MM.1S (cell line): ENCODE results near the gene SCYGR7.

ENCODE experiments used
- DNase-seq: peaks from one replicate; pipeline ENCODE4 v3.0.0-alpha.2; 2015
- H2AFZ ChIP-seq: fragments of 300-600 bp; sonication (generic); 2 replicates; pipeline ENCODE4 v1.6.0; 2016; ENCODE audit warnings: antibody characterized with exemption, low read length
- H3F3A ChIP-seq: fragments of 300-600 bp; sonication (generic); 2 replicates; pipeline ENCODE4 v1.6.1; 2016; ENCODE audit warnings: mild to moderate bottlenecking, antibody characterized with exemption, low read length, moderate library complexity, mixed read lengths; ENCODE audit not compliant: insufficient read depth
- H3K27ac ChIP-seq: fragments of 300-600 bp; sonication (generic); 2 replicates; pipeline ENCODE4 v1.5.1; 2016; ENCODE audit warnings: mild to moderate bottlenecking, low read length
- H3K27me3 ChIP-seq: fragments of 300-600 bp; sonication (generic); replicated peaks from 2 replicates; pipeline ENCODE4 v1.6.0; 2016; ENCODE audit warnings: low read length; ENCODE audit not compliant: insufficient read depth
- H3K36me3 ChIP-seq: fragments of 300-600 bp; sonication (generic); replicated peaks from 2 replicates; pipeline ENCODE4 v1.6.1; 2016; ENCODE audit warnings: mild to moderate bottlenecking, low read length, mixed read lengths; ENCODE audit not compliant: insufficient read depth
- H3K4me1 ChIP-seq: fragments of 300-600 bp; sonication (generic); 2 replicates; pipeline ENCODE4 v1.6.1; 2016; ENCODE audit warnings: low read length, mixed read lengths
- H3K4me2 ChIP-seq: fragments of 300-600 bp; sonication (generic); 2 replicates; pipeline ENCODE4 v1.6.0; 2016; ENCODE audit warnings: low read depth, low read length
- H3K4me3 ChIP-seq: fragments of 300-600 bp; sonication (generic); 2 replicates; pipeline ENCODE4 v1.5.1; 2016; ENCODE audit warnings: low read length, mixed read lengths
- H3K79me2 ChIP-seq: fragments of 300-600 bp; sonication (generic); 2 replicates; pipeline ENCODE4 v1.6.1; 2016; ENCODE audit warnings: mixed run types, low read length, mixed read lengths
- H3K9ac ChIP-seq: fragments of 300-600 bp; sonication (generic); 2 replicates; pipeline ENCODE4 v1.6.1; 2016; ENCODE audit warnings: low read length, mixed read lengths
- H3K9me2 ChIP-seq: fragments of 300-600 bp; sonication (generic); replicated peaks from 2 replicates; pipeline ENCODE4 v1.6.1; 2016; ENCODE audit warnings: mild to moderate bottlenecking, low read length, mixed read lengths; ENCODE audit not compliant: insufficient read depth
- H3K9me3 ChIP-seq: fragments of 300-600 bp; sonication (generic); replicated peaks from 2 replicates; pipeline ENCODE4 v1.6.1; 2016; ENCODE audit warnings: mild to moderate bottlenecking, low read length, mixed read lengths; ENCODE audit not compliant: insufficient read depth
- H4K20me1 ChIP-seq: fragments of 300-600 bp; sonication (generic); 2 replicates; pipeline ENCODE4 v1.6.1; 2016; ENCODE audit warnings: mild to moderate bottlenecking, low read length, moderate library complexity, mixed read lengths; ENCODE audit not compliant: insufficient read depth
- CTCF ChIP-seq: fragments of 300-600 bp; sonication (generic); IDR thresholded peaks from 2 replicates; pipeline ENCODE4 v1.5.1; 2016; ENCODE audit warnings: antibody characterized with exemption, low read length, mixed read lengths
- EZH2 ChIP-seq: fragments of 300-600 bp; sonication (generic); optimal IDR thresholded peaks from 2 replicates; pipeline ENCODE3; 2017; ENCODE audit warnings: low read depth, mild to moderate bottlenecking, antibody characterized with exemption, low read length, mixed read lengths
- EZH2phosphoT487 ChIP-seq: fragments of 300-600 bp; sonication (generic); IDR thresholded peaks from 2 replicates; pipeline ENCODE4 v1.6.1; 2018; ENCODE audit warnings: antibody characterized with exemption, low read length

The SCYGR7 gene

GRCh38 chr2:227713291-227713690, 14.8 kb upstream of the SCYGR7 start:
- H3K4me2 ChIP-seq = no peak overlapping the region
- DNase-seq = no peak
- no peak overlapping the region for H3K27ac ChIP-seq
- no peaks in the 10 kb centered on the region for H3F3A ChIP-seq
- no peaks in the 10 kb centered on the region for H3K4me1 ChIP-seq
- H3K36me3 ChIP-seq = no peaks in the 10 kb centered on the region
- no peaks in the 10 kb centered on the region for H3K79me2 ChIP-seq
- H3K9me3 ChIP-seq = no peaks in the 10 kb centered on the region
- H3K9me2 ChIP-seq = no peaks in the 10 kb centered on the region
- no peak overlapping the region for H3K9ac ChIP-seq
- no peaks in the 10 kb centered on the region for H3K27me3 ChIP-seq
- TF ChIP-seq EZH2 = no peak
- no peak for TF ChIP-seq CTCF
- TF ChIP-seq EZH2phosphoT487 = no peak
- H3K4me3 ChIP-seq = no peak overlapping the region
- H4K20me1 ChIP-seq = no peaks in the 10 kb centered on the region
- no peak overlapping the region for H2AFZ ChIP-seq

DNA sequence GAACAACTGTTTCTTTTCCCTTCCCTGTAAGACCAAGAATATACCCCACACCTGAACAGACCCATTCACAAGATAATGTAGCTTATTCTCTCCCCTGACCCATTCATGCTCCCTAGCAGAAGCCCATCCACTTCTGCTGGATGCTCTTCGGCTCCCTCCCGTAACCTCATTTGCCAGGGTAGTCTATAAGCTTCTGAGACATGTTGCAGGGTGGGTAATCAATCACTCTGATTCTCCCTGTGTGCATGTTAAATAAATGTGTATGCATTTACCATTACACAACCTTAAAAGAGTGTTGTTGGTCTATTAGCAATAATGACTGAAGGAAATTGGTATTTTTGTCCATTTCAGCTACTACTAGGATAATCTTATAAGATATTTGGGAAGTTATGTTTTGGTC, 11.6 kb upstream of the SCYGR7 start:
- Histone ChIP-seq H3K79me2 (no peaks in the 10 kb centered on the region), H3K4me1 (no peaks in the 10 kb centered on the region), H3K9me2 (no peaks in the 10 kb centered on the region), H3K27me3 (no peaks in the 10 kb centered on the region), H3K9me3 (no peaks in the 10 kb centered on the region), H3K4me2 (no peak overlapping the region), H3K36me3 (no peaks in the 10 kb centered on the region), H3F3A (no peaks in the 10 kb centered on the region), H2AFZ (no peak overlapping the region), H4K20me1 (no peaks in the 10 kb centered on the region), H3K27ac (no peak overlapping the region), H3K4me3 (no peak overlapping the region), H3K9ac (no peak overlapping the region)
- TF ChIP-seq EZH2 (no peak), EZH2phosphoT487 (no peak), CTCF (no peak)
- DNase-seq = no peak

DNA sequence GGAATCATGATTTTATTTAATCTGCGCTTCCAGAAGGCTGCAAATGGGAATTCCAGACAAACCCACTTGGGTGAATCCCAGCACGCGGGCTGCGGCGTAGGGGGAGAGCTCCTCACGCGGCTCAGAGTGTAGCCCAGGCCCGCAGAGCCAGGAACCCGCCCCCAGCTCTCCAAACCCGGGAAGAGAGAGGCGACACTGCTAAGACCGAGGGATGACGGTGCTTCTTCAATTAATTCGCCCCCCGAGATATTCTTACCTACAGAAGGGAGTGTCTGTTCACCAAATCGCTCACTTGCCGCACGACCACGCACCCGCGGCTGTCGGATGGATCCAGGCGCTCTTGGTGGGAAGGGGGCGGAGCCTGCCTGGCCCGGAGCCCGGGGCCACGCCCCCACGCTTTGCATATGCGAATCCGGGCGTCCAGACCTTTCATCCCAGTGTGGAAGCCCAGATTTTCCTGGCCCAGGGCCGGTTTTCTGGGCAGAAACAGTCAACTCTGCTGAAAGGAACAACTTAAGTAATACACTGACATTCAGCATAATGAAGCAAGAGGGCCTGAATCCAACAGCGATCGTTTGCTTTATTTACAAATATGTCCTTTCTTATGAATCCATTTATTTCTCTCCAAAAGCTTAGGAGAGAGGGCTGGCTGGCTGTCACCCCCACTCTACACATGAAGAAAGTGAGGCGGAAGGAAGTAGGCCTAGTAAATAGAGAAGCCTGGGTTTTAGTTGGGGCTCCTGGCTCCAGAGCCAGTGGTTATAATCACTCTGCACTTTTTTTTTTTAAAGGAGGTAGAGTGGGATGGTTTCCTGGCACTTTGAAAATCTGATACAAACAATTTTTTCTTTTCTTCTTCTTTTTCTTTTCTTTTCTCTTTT, 10.2 kb upstream of the SCYGR7 start, which contains the start of gene SLC19A3:
TSS of gene SLC19A3 (minus strand) at position 342 of the 881 bp plus-strand sequence. CDS start 15,710 bp downstream, outside the sequence.
- no peak within 1 kb of the TSS for H3K4me2 ChIP-seq
- H4K20me1 ChIP-seq = no peaks in the 10 kb centered on the region
- H3K9me3 ChIP-seq = no peaks in the 10 kb centered on the region
- no peaks in the 10 kb centered on the region for H3K36me3 ChIP-seq
- H3K27ac ChIP-seq = no peak within 1 kb of the TSS
- no peak for TF ChIP-seq EZH2phosphoT487
- H3K4me1 ChIP-seq = no peaks in the 10 kb centered on the region
- no peaks in the 10 kb centered on the region for H3F3A ChIP-seq
- no peaks in the 10 kb centered on the region for H3K79me2 ChIP-seq
- H3K9me2 ChIP-seq = no peaks in the 10 kb centered on the region
- DNase-seq = no peak
- H3K4me3 ChIP-seq = no peak within 1 kb of the TSS
- H3K9ac ChIP-seq = no peak within 1 kb of the TSS
- H3K27me3 ChIP-seq = no peaks in the 10 kb centered on the region
- no peak within 1 kb of the TSS for H2AFZ ChIP-seq

GRCh38 chr2:227719641-227720040, 8.5 kb upstream of the SCYGR7 start:
- no peak overlapping the region for H3K4me2 ChIP-seq
- TF ChIP-seq EZH2phosphoT487 = no peak
- TF ChIP-seq CTCF = no peak
- no peak for TF ChIP-seq EZH2
- DNase-seq = no peak

More at GRCh38 chr2:227719641-227720040, 8.5 kb upstream of the SCYGR7 start:
- Histone ChIP-seq H2AFZ (no peak overlapping the region), H3K4me3 (no peak overlapping the region), H3K9ac (no peak overlapping the region), H3K9me2 (no peaks in the 10 kb centered on the region), H3K27me3 (no peaks in the 10 kb centered on the region), H3F3A (no peaks in the 10 kb centered on the region), H3K27ac (no peak overlapping the region), H3K79me2 (no peaks in the 10 kb centered on the region), H3K36me3 (no peaks in the 10 kb centered on the region), H4K20me1 (no peaks in the 10 kb centered on the region), H3K4me1 (no peaks in the 10 kb centered on the region), H3K9me3 (no peaks in the 10 kb centered on the region)
